ENCODE data around the gene PNLIPRP2.

The PNLIPRP2 gene

DNA sequence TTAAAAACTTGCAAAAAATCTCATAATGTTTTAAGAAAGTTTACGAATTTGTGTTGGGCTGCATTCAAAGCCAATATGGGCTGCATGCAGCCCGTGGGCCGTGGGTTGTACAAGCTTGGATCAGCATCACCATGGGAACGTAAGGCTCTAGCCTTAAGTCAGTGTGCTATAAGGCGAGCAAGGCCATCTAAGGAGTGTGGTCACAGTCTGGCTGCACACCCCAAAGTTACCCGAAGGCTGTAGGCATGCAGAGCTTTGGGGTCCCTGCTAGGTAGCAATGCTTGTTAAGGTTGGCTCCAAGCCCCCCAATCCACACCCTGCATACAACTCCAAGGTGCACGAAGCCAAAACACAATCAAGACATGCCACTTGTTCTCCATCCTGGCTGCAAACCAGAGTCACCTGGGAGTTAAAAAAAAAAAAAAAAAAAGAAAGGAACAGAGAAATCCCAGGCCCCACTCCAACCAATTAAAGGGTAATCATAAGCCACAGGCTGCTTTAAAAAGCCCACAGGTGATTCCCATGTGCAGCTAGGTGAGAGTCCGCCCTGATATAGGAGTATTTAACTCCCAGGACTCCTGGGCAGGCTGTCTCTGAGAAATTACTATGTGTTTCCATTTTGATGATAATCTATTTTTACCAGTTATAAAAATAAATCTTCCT, 8.5 kb upstream of the PNLIPRP2 start:
- DNase-seq (ENCODE audit: low read depth), result no peak

DNA sequence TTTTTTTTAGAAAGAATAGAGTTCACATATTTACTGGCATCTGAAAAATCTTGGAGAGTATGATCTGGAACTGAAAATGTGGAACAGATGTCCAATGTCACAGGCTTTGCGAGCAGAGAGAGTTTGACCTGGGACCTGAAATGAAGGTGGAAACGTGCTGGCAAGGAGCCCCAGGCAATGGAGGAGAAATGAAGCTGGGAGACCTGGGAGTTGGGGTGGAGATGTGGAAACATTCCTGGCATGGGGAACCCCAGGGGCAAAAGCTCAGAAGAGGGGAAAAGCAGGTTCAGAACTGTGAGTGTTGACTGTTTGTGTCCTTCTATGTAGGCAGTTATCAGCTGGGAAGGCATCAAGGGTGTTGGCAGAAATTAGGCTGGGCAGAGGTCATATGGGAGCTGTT, 7.3 kb upstream of the PNLIPRP2 start:
- no peak for DNase-seq (ENCODE audit: low read depth)

- no peak for DNase-seq (ENCODE audit: low read depth)
Measured at GRCh38 chr10:116614796-116615195, 6.0 kb upstream of the PNLIPRP2 start.

DNA sequence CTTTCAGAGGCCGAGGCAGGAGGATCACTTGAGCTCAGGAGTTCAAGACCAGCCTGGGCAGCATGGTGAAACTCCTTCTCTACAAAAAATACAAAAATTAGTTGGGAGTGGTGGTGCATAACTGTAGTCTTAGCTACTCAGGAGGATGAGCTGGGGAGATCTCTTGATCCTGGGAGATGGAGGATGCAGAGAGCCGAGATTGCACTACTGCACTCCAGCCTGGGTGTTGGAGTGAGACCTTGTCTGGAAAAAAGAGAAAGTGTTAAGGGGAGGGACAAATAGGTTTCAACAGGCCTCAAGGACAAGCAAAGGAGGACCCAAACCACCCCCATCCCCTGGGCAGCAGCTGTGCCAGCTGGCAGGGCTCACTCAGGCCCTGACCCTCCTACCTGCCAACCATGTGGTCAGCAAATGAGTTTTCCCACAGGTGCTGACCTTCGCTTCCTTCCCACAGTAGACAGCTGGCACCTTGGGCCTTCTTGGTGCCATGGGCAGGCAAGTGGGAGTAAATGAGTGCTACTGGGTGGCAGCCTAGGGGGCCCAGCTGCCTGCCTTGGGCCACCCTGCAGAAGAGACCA, 5.5 kb upstream of the PNLIPRP2 start:
- no peak for DNase-seq (ENCODE audit: low read depth)

DNA sequence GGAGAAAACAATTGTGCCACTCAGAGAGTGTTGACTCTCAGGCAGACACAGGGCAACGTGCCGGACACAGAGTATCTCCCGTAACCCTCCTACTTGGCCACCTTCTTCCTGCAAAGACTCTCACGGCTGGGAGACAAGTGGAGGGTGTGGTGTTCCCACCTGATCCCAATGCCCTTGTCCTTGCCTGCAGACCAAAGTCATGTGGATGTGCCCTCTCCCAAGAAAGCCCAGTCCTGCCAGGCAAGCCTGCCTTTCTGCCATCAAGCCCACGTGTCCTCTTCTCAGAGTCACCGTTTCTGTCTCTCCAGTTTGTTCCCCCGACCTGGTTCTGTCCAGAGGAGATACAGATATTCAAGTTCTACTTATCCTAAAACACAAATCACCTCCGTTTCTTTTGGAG, 723 bp downstream of the PNLIPRP2 start:
- no peak for DNase-seq (ENCODE audit: low read depth)

DNA sequence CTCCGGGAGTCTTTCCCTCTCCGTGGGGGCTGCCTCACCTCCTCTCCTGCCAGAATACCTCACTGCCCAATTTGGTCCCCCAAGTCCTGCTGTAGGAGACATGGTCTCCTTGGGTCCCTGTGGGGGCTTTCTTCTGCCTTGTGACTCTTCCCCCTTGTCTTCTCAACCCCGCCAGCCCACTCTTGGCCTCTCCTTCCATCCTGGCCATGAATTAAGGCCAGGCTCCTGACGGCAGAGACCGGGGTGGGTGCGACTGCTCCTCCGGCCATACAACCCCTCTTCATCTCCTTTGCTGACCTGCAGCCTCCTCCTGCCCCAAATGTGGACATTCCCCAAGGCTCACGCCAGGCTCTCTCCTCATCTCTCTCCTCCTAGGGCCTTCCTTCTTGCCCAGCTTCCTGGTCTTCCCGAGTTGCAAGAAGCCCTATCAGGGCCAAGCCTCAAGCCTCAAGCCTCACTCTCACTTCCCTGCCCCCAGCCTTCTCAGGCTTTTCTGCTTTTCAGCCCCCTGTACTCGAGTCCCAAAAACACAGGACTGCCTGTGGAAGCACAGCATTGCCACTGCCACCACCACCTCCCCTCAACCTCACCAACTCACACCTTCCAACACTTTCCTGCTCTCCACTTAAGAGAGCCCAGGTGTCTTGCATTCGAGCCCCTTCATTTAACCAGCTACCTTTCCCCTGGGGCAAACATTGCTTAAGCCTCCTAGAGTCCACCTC, 1.3 kb downstream of the PNLIPRP2 start:
- DNase-seq (ENCODE audit: low read depth), result no peak

GRCh38 chr10:116625845-116626244, 5.1 kb downstream of the PNLIPRP2 start:
- no peak for DNase-seq (ENCODE audit: low read depth)

DNA sequence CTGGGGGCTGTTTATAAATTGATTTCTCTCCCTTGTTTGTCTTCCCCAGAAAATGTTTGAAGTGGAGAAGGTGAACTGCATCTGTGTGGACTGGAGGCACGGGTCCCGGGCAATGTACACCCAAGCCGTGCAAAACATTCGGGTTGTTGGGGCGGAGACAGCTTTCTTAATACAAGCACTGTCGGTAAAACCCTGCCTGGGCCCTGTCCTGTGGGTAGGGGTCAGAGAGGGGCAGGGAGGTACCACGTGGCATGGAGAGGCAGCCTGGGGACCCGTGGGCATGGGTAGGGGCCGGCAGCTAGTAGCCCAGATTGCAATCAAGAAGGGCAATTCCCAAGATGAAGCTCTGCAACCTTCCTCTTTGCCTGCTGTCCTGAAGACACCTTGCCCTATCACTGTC, 6.1 kb downstream of the PNLIPRP2 start:
- no peak for DNase-seq (ENCODE audit: low read depth)

- DNase-seq (ENCODE audit: low read depth), result no peak
Measured at GRCh38 chr10:116627386-116627933, 6.7 kb downstream of the PNLIPRP2 start.

DNA sequence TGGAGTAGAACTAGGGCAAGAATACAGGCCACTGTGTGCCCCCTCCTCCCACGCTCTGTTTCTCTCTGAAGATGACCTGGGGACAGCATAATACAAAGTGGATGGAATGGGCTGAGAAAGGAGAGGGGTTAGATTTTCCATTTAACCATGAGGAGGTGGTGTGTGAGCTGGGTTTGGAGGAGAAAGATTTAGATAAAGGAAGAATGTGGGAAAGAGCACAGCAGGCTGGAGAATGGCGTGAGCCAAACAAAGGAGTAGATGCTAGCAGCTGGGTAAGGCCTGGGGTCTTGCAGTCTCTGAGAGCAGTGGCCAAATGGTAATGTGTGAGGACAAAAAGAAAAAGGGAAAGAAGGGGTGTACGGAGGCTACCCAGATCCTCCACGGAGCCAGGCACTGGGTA, 8.6 kb downstream of the PNLIPRP2 start:
- no peak for DNase-seq (ENCODE audit: low read depth)

DNA sequence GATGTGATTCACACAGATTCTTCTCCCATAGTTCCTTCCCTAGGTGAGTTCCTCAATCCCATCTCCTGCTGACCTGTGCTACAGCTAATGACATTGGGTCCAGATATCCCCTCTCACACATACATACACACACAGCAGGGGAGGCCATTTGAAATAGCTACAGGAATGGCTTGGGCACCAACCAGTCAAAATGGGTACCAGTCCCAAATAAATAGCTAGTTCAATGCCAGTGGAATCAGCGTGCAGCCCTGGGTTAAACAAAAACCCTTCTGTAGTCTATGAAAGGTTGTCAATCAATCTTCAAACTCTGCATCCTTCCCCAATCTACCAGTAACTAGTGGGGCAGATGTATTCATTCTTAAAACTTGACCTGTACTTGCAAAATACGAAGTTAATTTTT, 9.3 kb downstream of the PNLIPRP2 start:
- no peak for DNase-seq (ENCODE audit: low read depth)

DNA sequence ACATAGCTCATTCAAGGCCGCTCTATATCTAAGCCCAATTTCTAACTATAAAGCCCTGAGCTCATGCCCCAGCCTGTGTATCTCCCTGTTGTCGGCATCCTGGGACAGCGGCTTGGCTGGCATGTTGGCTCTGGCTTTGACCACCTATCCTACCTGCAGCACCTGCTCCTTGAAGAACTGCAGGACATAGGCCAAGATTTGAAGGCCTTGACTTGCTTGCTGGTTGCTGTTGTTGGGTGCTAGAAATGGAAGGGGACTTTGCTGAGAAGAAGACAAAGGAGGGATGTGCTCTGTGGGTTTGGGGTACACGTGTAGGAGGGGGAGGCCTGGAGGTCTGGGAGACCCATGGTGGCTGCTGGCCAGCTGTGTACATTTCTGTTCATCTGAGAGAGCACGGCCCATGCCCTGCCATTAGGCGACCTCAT, 11.1 kb downstream of the PNLIPRP2 start:
- DNase-seq (ENCODE audit: low read depth), result no peak

DNA sequence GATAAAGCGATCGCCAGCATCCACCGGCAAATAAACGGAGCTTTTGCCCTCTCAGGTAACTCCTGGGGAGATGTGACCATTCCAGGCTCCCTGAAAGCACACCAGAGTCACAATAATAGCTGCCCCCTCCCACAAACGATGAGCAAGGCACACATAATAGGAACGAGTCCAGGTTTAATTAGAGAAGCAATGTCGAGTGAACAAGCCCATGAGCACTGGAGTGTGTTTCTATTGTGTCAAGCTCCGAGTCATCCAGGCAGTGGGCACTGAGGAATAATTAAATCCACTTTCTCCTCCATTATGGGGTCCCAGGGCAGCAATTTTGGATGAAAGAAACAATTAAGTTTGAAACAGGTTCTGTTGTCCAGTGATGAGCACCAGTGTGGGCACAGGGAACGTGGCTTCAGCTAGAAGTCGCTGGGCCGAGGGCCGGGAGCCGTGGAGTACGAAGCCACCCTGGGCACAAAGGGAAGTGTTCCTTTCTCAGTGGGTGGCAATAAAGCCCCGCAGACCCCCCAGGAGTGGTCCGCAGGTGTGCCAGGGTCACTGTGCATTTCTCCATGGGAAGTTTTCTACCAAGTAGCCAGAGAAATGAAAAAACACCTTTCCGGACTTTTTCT, 12.0 kb downstream of the PNLIPRP2 start:
- no peak for DNase-seq (ENCODE audit: low read depth)

GRCh38 chr10:116633216-116633600, 12.5 kb downstream of the PNLIPRP2 start:
- DNase-seq (ENCODE audit: low read depth), result no peak

GRCh38 chr10:116634126-116634975, 13.6 kb downstream of the PNLIPRP2 start:
- DNase-seq (ENCODE audit: low read depth), result no peak

DNA sequence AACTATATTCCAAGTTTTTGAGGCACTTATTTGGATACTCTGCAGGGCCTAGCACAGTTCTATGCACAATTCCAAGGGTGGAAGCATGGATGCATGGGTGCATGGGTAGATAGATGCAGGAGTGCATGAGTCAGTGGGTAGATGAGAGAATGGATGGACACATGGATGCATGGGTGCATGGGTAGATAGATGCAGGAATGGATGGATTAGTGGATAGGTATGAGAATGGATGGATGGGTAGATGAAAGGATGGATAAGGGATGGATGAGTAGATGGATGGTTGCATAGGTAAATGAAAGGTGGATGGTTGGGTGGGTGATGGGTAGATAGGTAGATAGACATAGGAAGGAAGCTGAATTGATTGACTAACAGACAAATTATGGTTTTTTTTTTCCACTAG, 15.6 kb downstream of the PNLIPRP2 start:
- no peak for DNase-seq (ENCODE audit: low read depth)

- DNase-seq (ENCODE audit: low read depth), result no peak
Measured at GRCh38 chr10:116636976-116637375, 16.2 kb downstream of the PNLIPRP2 start.

DNA sequence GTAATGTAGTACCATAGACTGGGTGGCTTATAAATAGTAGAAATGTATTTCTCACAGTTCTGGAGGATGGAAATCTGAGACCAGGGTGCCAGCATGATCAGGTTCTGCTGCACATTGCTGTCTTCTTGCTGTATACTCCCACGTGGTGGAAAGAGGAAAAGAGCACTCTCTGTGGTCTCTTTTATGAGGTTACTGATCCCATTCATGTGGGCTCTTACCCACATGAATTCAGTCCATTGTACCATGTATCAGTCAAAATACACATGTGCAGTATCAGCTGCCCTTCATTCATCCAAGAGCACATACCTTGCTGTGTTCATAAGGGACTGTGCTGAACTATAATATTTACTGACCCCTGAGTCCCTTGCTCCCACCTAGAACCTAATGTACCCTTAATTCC, 17.1 kb downstream of the PNLIPRP2 start:
- DNase-seq (ENCODE audit: low read depth), result no peak

DNA sequence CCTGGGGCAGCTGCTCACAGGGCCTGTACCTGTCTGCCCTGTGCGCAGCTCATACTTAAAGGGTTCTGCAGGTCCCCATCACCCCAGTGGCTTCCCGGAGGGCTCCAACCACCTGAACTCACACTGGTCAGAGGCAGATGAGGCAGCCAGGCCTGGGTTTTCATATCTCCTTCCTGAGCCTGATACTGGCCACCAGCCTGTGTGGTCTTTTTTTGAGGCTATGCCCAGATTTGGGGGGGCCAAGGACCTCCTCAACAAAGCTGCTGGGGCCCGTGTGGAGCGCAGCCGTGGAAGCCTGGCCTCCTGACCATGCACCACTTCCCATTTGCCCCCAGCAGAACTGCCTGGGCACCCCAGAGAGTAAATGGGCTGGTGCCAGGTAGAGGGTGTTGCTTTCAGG, 25.7 kb downstream of the PNLIPRP2 start:
- DNase-seq (ENCODE audit: low read depth), result no peak

- no peak for DNase-seq (ENCODE audit: low read depth)
Measured at GRCh38 chr10:116648903-116649302, 28.1 kb downstream of the PNLIPRP2 start.

DNA sequence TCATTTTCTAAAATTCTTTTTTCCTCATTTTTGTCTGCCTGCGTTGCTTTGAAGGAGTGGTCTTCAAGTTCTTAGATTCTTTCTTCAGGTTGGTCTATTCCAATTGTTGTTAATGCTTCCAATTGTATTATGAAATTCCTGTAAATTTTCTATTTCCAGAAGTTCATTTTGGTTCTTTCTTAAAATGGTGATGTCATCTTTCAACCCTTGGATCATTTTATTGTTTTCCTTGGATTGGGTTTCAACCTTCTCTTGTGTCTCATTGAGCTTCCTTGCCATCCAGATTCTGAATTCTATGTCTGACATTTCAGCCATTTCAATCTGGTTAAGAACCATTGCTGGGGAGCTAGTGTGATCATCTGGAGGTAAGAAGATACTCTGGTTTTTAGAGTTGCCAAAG, 33.1 kb downstream of the PNLIPRP2 start:
- no peak for DNase-seq (ENCODE audit: low read depth)

- no peak for DNase-seq (ENCODE audit: low read depth)
Measured at GRCh38 chr10:116654816-116655215, 34.1 kb downstream of the PNLIPRP2 start.

Data from stimulated activated CD8-positive, alpha-beta memory T cell treated with anti-CD3 and anti-CD28 coated beads, Interleukin-12 subunit alpha, Interleukin-12 subunit beta, amount 100 ng/mL, for 1 hour (primary cell).